Measurements from ENCODE around the gene MORN1. TPM values are rescaled to one million over a fixed set of nuclear protein-coding genes. Genes with fewer than 3 reads are reported as not detected.

MORN1 gene
- total RNA-seq, 4 donors from 2014 or later: 0.59 to 20.0 (median 9.5) TPM

DNA sequence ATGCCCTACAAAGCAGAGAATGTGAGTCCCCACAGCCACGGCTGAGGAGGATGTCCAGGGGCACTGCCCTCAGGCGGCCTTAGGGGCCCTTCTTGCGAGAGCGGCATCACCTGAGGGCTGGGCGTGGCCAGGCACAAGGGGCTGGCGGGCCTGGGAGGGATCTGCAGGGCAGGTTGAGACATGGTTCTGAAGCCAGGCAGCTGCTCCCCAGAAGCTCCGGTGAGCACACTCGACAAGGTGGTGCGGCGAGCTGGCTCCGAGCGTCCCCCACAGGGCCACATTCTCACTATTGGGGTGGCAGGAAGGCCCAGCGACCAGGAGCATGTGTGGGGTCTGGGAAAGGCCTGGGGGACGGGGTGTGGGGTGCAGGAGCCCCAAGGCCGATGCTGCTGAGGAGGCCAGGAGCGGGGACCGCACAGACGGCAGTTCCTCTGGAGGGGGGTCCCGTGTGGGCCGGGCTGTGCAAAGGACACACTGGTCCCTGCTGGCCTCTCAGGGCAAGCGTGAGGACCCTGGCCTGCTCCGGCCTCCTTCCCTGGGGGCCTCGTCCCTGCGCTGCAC is 47.2 kb downstream of the MORN1 start:
- H3K4me3 ChIP-seq: no peak overlapping the region
- H3K9me3 ChIP-seq: no peaks in the 10 kb centered on the region
- no peak for DNase-seq
- TF ChIP-seq, protein P1, sequence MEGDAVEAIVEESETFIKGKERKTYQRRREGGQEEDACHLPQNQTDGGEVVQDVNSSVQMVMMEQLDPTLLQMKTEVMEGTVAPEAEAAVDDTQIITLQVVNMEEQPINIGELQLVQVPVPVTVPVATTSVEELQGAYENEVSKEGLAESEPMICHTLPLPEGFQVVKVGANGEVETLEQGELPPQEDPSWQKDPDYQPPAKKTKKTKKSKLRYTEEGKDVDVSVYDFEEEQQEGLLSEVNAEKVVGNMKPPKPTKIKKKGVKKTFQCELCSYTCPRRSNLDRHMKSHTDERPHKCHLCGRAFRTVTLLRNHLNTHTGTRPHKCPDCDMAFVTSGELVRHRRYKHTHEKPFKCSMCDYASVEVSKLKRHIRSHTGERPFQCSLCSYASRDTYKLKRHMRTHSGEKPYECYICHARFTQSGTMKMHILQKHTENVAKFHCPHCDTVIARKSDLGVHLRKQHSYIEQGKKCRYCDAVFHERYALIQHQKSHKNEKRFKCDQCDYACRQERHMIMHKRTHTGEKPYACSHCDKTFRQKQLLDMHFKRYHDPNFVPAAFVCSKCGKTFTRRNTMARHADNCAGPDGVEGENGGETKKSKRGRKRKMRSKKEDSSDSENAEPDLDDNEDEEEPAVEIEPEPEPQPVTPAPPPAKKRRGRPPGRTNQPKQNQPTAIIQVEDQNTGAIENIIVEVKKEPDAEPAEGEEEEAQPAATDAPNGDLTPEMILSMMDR (IDR thresholded peaks at IDR 0.05): no peak
- no peak for TF ChIP-seq POLR2A (IDR thresholded peaks at IDR 0.05)
- no peaks in the 10 kb centered on the region for H3K36me3 ChIP-seq
- intact Hi-C loops (cut with DNase I; ENCODE audit: low total_unique reads): no loop called here
- no peak overlapping the region for H3K27ac ChIP-seq
- H3K4me1 ChIP-seq: no peaks in the 10 kb centered on the region
- H3K27me3 ChIP-seq: no peaks in the 10 kb centered on the region

DNA sequence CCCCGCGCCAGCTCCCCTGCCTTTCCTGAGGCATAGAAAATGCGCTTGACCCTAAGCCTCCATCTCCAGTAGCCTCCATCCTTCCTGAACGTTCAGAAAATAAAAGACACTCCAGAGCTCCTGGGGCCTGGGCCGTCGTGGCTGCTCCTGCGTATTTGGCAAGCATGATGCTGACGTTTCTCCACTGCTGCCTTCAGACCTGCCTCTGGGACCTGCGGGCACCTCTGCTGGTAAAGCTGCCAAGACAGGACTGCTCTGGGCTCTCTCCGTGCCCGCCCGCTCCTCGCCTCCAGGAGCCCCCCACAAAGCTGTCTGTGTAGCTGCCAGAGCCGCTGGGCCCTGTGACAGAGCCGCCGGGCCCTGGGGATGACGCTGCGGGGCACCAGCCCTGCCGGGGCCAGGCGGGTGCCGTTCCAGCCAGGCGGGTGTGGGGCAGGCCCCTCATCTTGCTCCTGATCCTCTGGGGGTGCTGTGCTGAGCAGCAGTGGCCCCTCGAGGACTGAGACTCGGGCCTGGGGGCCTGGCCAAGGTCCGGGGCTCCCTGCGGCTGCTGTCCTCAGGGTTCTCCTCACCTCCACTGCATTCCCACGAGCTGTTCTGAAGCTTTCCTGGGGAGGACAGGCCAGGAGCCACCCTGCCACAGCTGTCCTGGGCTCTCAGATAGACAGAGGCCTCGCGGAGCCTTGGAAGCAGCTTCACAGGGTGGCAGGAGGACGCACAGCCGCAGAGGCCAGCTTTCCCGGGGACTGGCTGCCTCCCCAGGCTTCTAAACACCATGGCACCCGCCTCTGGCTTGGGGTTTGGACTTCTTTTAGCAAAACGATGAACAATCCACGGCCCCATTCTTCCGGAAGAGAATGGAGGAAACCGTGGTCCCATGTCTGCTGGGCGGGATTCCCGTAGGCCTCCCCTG is 48.1 kb downstream of the MORN1 start:
- Histone ChIP-seq H3K4me3 (no peak overlapping the region), H3K27ac (no peak overlapping the region), H3K9me3 (no peaks in the 10 kb centered on the region), H3K27me3 (no peaks in the 10 kb centered on the region), H3K36me3 (no peaks in the 10 kb centered on the region), H3K4me1 (no peaks in the 10 kb centered on the region)
- intact Hi-C loops (cut with DNase I; ENCODE audit: low total_unique reads): no loop called here
- no peak for DNase-seq
- TF ChIP-seq, protein P1 (IDR thresholded peaks at IDR 0.05): no peak
- no peak for TF ChIP-seq POLR2A (IDR thresholded peaks at IDR 0.05)

DNA sequence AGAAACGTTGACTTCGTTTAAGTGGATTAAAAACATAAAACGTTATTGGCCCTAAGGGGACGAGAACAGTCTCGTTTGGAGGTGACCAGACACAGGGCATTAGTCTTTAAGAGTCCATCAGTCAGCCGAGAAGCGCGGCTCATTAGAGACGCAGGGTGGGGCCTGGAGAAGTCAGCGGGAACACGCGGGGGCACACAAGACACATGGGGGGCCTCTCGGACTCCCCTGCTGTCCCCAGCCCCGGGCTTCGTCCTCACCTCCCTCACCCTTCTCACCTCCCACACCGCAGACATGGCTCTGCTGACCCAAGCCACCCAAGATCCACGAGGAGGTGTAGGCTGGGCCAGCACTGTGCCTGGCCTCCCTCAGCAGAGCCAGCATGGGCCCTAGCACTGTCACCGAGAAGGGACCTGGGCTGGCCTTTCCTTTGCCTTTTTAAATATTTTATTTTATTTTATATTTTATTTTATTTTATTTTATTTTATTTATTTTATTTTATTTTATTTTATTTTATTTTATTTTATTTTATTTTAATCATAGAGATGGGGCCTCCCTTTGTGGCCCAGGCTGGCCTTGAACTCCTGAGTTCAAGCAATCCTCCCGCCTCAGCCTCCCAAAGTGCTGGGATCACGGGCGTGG is 48.9 kb downstream of the MORN1 start:
- DNase-seq: no peak
- H3K27ac ChIP-seq: no peak overlapping the region
- no peaks in the 10 kb centered on the region for H3K36me3 ChIP-seq
- H3K4me3 ChIP-seq: no peak overlapping the region
- no peak for TF ChIP-seq POLR2A (IDR thresholded peaks at IDR 0.05)
- TF ChIP-seq, protein P1 (IDR thresholded peaks at IDR 0.05): no peak
- intact Hi-C loops (cut with DNase I; ENCODE audit: low total_unique reads): no loop called here
- no peaks in the 10 kb centered on the region for H3K9me3 ChIP-seq
- H3K27me3 ChIP-seq: no peaks in the 10 kb centered on the region
- H3K4me1 ChIP-seq: no peaks in the 10 kb centered on the region

DNA sequence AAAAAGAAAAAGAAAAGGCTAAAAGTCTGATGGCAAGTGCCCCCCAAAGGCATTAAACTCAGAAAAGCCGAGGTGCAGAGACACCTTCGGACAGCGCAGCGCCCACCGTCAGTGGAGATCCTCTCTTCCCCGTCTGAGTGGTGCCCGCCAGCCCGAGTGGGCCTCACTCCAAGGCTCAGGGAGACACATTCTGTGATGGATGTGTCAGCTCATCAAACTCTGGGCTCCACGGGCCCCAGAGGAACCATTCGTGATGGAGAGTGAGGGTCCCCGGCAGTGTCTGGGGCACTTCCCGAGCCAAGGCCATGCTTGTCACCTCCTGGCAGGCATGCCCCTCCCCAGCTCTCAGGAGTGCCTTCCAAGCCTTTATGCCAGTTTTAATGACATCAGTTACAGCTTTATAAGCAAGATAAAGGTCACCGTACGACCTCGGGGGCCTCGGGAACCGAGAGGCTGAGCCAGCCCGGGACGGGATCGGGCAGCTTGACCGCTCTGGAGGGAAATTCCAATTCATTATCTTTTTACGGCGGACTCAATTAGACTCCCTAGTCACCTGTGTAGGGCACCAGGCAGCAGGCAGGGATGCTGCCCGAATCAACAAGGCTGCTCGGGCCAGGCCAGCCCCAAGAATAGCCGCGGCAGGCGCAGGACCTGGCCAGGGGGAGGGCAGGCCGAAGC is 49.5 kb downstream of the MORN1 start:
- Histone ChIP-seq H3K4me1 (no peaks in the 10 kb centered on the region), H3K36me3 (no peaks in the 10 kb centered on the region), H3K4me3 (no peak overlapping the region), H3K9me3 (no peaks in the 10 kb centered on the region), H3K27ac (no peak overlapping the region), H3K27me3 (no peaks in the 10 kb centered on the region)
- no peak for TF ChIP-seq POLR2A (IDR thresholded peaks at IDR 0.05)
- no peak for DNase-seq
- intact Hi-C loops (cut with DNase I; ENCODE audit: low total_unique reads): no loop called here

DNA sequence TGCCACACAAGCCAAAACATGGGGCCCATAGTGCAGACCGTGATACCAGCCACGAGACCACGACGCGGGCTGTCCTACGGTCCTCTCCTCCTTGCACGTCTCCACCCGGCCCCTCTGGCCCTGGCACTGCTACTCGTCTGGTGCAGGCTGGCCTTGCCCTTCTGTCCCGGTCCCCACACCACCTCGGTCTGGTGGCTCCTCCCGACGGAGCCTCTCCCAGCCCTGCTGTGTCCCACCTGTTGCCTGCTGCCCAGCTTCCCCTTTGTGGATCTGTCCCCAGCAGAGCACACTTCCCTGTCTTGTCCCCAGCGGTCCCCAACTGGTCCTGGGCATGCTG is 50.5 kb downstream of the MORN1 start:
- Histone ChIP-seq H3K4me3 (no peak overlapping the region), H3K9me3 (no peaks in the 10 kb centered on the region), H3K27me3 (no peaks in the 10 kb centered on the region), H3K4me1 (no peaks in the 10 kb centered on the region), H3K36me3 (no peaks in the 10 kb centered on the region), H3K27ac (no peak overlapping the region)
- intact Hi-C loops (cut with DNase I; ENCODE audit: low total_unique reads): no loop called here
- DNase-seq: no peak
- no peak for TF ChIP-seq POLR2A (IDR thresholded peaks at IDR 0.05)
- TF ChIP-seq, protein P1 (IDR thresholded peaks at IDR 0.05): no peak

Measured in uterus (tissue), 4 donors.